Colonic mucosa (tissue), 4 donors: Measurements from ENCODE around the gene NR3C2. TPM values are rescaled to one million over a fixed set of nuclear protein-coding genes. Genes with fewer than 3 reads are reported as not detected.

ENCODE experiments used
- DNase-seq: peaks from one replicate; pipeline ENCODE4 v3.0.0-alpha.2; 2020
- H3K27ac ChIP-seq: fragments of 200-600 bp; one replicate; pipeline ENCODE4 v1.8.0; 2021
- H3K27me3 ChIP-seq: fragments of 200-600 bp; one replicate; pipeline ENCODE4 v1.8.0; 2021
- H3K36me3 ChIP-seq: fragments of 200-600 bp; one replicate; pipeline ENCODE4 v1.8.0; 2021
- H3K4me1 ChIP-seq: fragments of 200-600 bp; one replicate; pipeline ENCODE4 v1.8.0; 2021; ENCODE audit warnings: mild to moderate bottlenecking
- H3K4me3 ChIP-seq: fragments of 200-600 bp; one replicate; pipeline ENCODE4 v1.8.0; 2021
- H3K9ac ChIP-seq, 2 donors: one replicate each; pipeline ENCODE4 v1.7.0; 2013; ENCODE audit warnings: control low read depth in 2 of 2, low read depth in 2 of 2, low read length in 2 of 2
- H3K9me3 ChIP-seq: fragments of 200-600 bp; one replicate; pipeline ENCODE4 v1.8.0; 2021
- CTCF ChIP-seq: fragments of 200-600 bp; IDR thresholded peaks from one replicate; pipeline ENCODE4 v1.8.0; 2022; ENCODE audit warnings: antibody characterized with exemption, mild to moderate bottlenecking
- intact Hi-C: fragments of 100-400 bp; cut with DNase I; formaldehyde crosslinking; loops from one replicate; pipeline ENCODE4 v1.14.1; 2022
- total RNA-seq, 2 donors: library from RNA; stranded (reverse); fragmentation: NEBNext Ultra II Directional in 1 of 2; extraction: Animal tissue kit (Norgen Biotek cat#: 25700) in 1 of 2; gene quantifications; one replicate each; pipeline ENCODE4 v1.2.1, GENCODE V29; 2021
- donor health status: healthy.
- donor health status: DM: no; HTN: no; CAD: no.
- donor health status: DM: no; HTN: no; CAD: no.

The NR3C2 gene
- total RNA-seq, 2 donors from 2014 or later = 74.8 to 96.0 TPM

- Histone ChIP-seq H3K27ac (no peak overlapping the region), H3K9me3 (no peaks in the 10 kb centered on the region), H3K36me3 (no peaks in the 10 kb centered on the region), H3K4me1 (no peaks in the 10 kb centered on the region), H3K9ac (no peak overlapping the region), H3K4me3 (no peak overlapping the region), H3K27me3 (no peaks in the 10 kb centered on the region)
- no peak for DNase-seq
- intact Hi-C loops = no loop called here
- TF ChIP-seq CTCF = no peak
Observed at GRCh38 chr4:148266921-148267320, 175.3 kb downstream of the NR3C2 start.

- H3K27ac ChIP-seq = no peak overlapping the region
- no peaks in the 10 kb centered on the region for H3K36me3 ChIP-seq
- H3K4me3 ChIP-seq = no peak overlapping the region
- no peaks in the 10 kb centered on the region for H3K4me1 ChIP-seq
- no peak for TF ChIP-seq CTCF
- H3K9me3 ChIP-seq = no peaks in the 10 kb centered on the region
- no peak overlapping the region for H3K9ac ChIP-seq
- intact Hi-C loops = no loop called here
- no peak for DNase-seq
- H3K27me3 ChIP-seq = no peaks in the 10 kb centered on the region
Observed at GRCh38 chr4:148266240-148266639, 176.0 kb downstream of the NR3C2 start.

- DNase-seq = no peak
- H3K4me3 ChIP-seq = no peak overlapping the region
- H3K27ac ChIP-seq = no peak overlapping the region
- H3K4me1 ChIP-seq = no peaks in the 10 kb centered on the region
- H3K9ac ChIP-seq = no peak overlapping the region
- H3K27me3 ChIP-seq = no peaks in the 10 kb centered on the region
- no peaks in the 10 kb centered on the region for H3K9me3 ChIP-seq
- intact Hi-C loops = no loop called here
- TF ChIP-seq CTCF = no peak
- H3K36me3 ChIP-seq = no peaks in the 10 kb centered on the region
Observed at GRCh38 chr4:148265627-148266026, 176.6 kb downstream of the NR3C2 start.

GRCh38 chr4:148263802-148264201 is 178.4 kb downstream of the NR3C2 start:
- H3K36me3 ChIP-seq = no peaks in the 10 kb centered on the region
- no peak overlapping the region for H3K9ac ChIP-seq
- H3K9me3 ChIP-seq = no peaks in the 10 kb centered on the region
- H3K4me3 ChIP-seq = no peak overlapping the region
- no peaks in the 10 kb centered on the region for H3K4me1 ChIP-seq
- DNase-seq = no peak
- intact Hi-C loops = no loop called here
- TF ChIP-seq CTCF = no peak
- H3K27me3 ChIP-seq = no peaks in the 10 kb centered on the region
- no peak overlapping the region for H3K27ac ChIP-seq

GRCh38 chr4:148263127-148263526 is 179.1 kb downstream of the NR3C2 start:
- DNase-seq = no peak
- intact Hi-C loops = no loop called here
- TF ChIP-seq CTCF = no peak
- H3K9me3 ChIP-seq = no peaks in the 10 kb centered on the region
- H3K36me3 ChIP-seq = no peaks in the 10 kb centered on the region
- H3K27me3 ChIP-seq = no peaks in the 10 kb centered on the region
- no peak overlapping the region for H3K27ac ChIP-seq
- H3K4me1 ChIP-seq = no peaks in the 10 kb centered on the region
- no peak overlapping the region for H3K4me3 ChIP-seq
- no peak overlapping the region for H3K9ac ChIP-seq

GRCh38 chr4:148261848-148262247 is 180.4 kb downstream of the NR3C2 start:
- H3K27me3 ChIP-seq = no peaks in the 10 kb centered on the region
- H3K9me3 ChIP-seq = no peaks in the 10 kb centered on the region
- DNase-seq = no peak
- H3K4me3 ChIP-seq = no peak overlapping the region
- no peak overlapping the region for H3K9ac ChIP-seq
- H3K4me1 ChIP-seq = no peaks in the 10 kb centered on the region
- H3K36me3 ChIP-seq = no peaks in the 10 kb centered on the region
- intact Hi-C loops = no loop called here
- TF ChIP-seq CTCF = no peak
- H3K27ac ChIP-seq = no peak overlapping the region
